CD14-positive monocyte (primary cell): ENCODE measurements around the gene LINGO4. TPM values are rescaled to one million over a fixed set of nuclear protein-coding genes. Genes with fewer than 3 reads are reported as not detected.
A peak's percentile ranks its signal among the peaks of the same experiment; 100 is the strongest.

Source experiments
- DNase-seq, 3 donors: peaks; one replicate each; pipeline ENCODE4 v3.0.0-alpha.2; 2011 to 2022
- H2AFZ ChIP-seq: 2 replicates; pipeline ENCODE4 v1.6.0; 2012; ENCODE audit warnings: mild to moderate bottlenecking, low read depth, low read length, inconsistent platforms; ENCODE audit not compliant: insufficient read depth, poor library complexity, severe bottlenecking
- H3K27ac ChIP-seq, 2 donors: 1 replicate in 1 of 2; 2 replicates in 1 of 2; pipeline ENCODE4 v1.5.1; 2012 to 2013; ENCODE audit warnings: low read length in 2 of 2, control low read depth in 1 of 2, inconsistent platforms in 1 of 2, low read depth in 1 of 2, mild to moderate bottlenecking in 1 of 2
- H3K27me3 ChIP-seq, 2 donors: one replicate each; pipeline versions ENCODE4 v1.6.0 to v1.6.1; 2011 to 2013; ENCODE audit warnings: low read length in 2 of 2; ENCODE audit not compliant: control insufficient read depth in 2 of 2, insufficient read depth in 2 of 2
- H3K36me3 ChIP-seq, 2 donors: replicated peaks in 1 of 2; 1 replicate in 1 of 2; 2 replicates in 1 of 2; pipeline versions ENCODE4 v1.5.1 to v1.6.1; 2012 to 2013; ENCODE audit warnings: low read length in 2 of 2, control low read depth in 1 of 2, inconsistent platforms in 1 of 2, mild to moderate bottlenecking in 1 of 2; ENCODE audit not compliant: insufficient read depth in 2 of 2, control insufficient read depth in 1 of 2
- H3K4me1 ChIP-seq, 2 donors: 1 replicate in 1 of 2; 2 replicates in 1 of 2; pipeline versions ENCODE4 v1.5.1 to v1.6.1; 2012 to 2013; ENCODE audit warnings: low read length in 2 of 2, control low read depth in 1 of 2, inconsistent platforms in 1 of 2, mild to moderate bottlenecking in 1 of 2, moderate library complexity in 1 of 2; ENCODE audit not compliant: insufficient read depth in 2 of 2, control insufficient read depth in 1 of 2
- H3K4me2 ChIP-seq: replicated peaks from 2 replicates; pipeline ENCODE3; 2012; ENCODE audit warnings: low read length, moderate library complexity, mild to moderate bottlenecking; ENCODE audit not compliant: poor library complexity, severe bottlenecking; ENCODE audit errors: extremely low read depth
- H3K4me3 ChIP-seq, 3 experiments: fragments of 200-600 bp in 1 of 3; sonication (generic) in 1 of 3; replicated peaks in 1 of 3; 1 replicate in 2 of 3; 2 replicates in 1 of 3; pipeline ENCODE4 v1.5.1; 2011 to 2013; ENCODE audit warnings: low read length in 3 of 3, mild to moderate bottlenecking in 3 of 3, control low read depth in 2 of 3, low read depth in 2 of 3, inconsistent platforms in 1 of 3, moderate library complexity in 1 of 3
- H3K79me2 ChIP-seq: 2 replicates; pipeline ENCODE4 v1.6.0; 2012; ENCODE audit warnings: mild to moderate bottlenecking, control low read depth, inconsistent platforms, low read length, moderate library complexity; ENCODE audit not compliant: insufficient read depth
- H3K9ac ChIP-seq: 2 replicates; pipeline ENCODE4 v1.6.0; 2017; ENCODE audit warnings: low read length, mild to moderate bottlenecking; ENCODE audit not compliant: insufficient read depth, poor library complexity, severe bottlenecking
- H3K9me3 ChIP-seq, 2 donors: replicated peaks in 1 of 2; 1 replicate in 1 of 2; 2 replicates in 1 of 2; pipeline versions ENCODE4 v1.5.1 to v1.6.1; 2012 to 2013; ENCODE audit warnings: low read length in 2 of 2, control low read depth in 1 of 2; ENCODE audit not compliant: control insufficient read depth in 1 of 2, insufficient read depth in 1 of 2
- H4K20me1 ChIP-seq: 2 replicates; pipeline ENCODE4 v1.6.0; 2012; ENCODE audit warnings: mild to moderate bottlenecking, low read length, control low read depth, moderate library complexity; ENCODE audit not compliant: insufficient read depth
- H3K27ac Mint-ChIP-seq, 7 donors: one replicate each; pipeline ENCODE4 v1.8.0; 2020; ENCODE audit warnings: mild to moderate bottlenecking in 7 of 7, mixed read lengths in 7 of 7, moderate library complexity in 6 of 7, inconsistent platforms in 2 of 7
- H3K27me3 Mint-ChIP-seq, 3 donors: one replicate each; pipeline ENCODE4 v1.8.0; 2021 to 2022; ENCODE audit warnings: low read depth in 3 of 3, mild to moderate bottlenecking in 3 of 3, mixed read lengths in 3 of 3, moderate library complexity in 3 of 3, inconsistent platforms in 1 of 3
- H3K36me3 Mint-ChIP-seq, 2 donors: one replicate each; pipeline ENCODE4 v1.8.0; 2020; ENCODE audit warnings: mixed read lengths in 2 of 2, inconsistent platforms in 1 of 2, mild to moderate bottlenecking in 1 of 2
- H3K4me1 Mint-ChIP-seq: one replicate; pipeline ENCODE4 v1.8.0; 2020; ENCODE audit warnings: mild to moderate bottlenecking, mixed read lengths
- H3K4me3 Mint-ChIP-seq, 2 donors: one replicate each; pipeline ENCODE4 v1.8.0; 2020; ENCODE audit warnings: mild to moderate bottlenecking in 2 of 2, mixed read lengths in 2 of 2, moderate library complexity in 1 of 2
- H3K9me3 Mint-ChIP-seq, 7 donors: one replicate each; pipeline ENCODE4 v1.8.0; 2020 to 2022; ENCODE audit warnings: mixed read lengths in 7 of 7, mild to moderate bottlenecking in 6 of 7, moderate library complexity in 6 of 7, inconsistent platforms in 2 of 7
- WGBS: methylation state at CpG from one replicate; pipeline ENCODE4 v1.1.5; 2013; ENCODE audit warnings: missing lambda C conversion rate; ENCODE audit not compliant: insufficient coverage; 5-methylcytosine and 5-hydroxymethylcytosine counted together
- intact Hi-C, 2 donors: fragments of 100-400 bp; cut with micrococcal nuclease; formaldehyde crosslinking; loops; one replicate each; pipeline versions ENCODE4 v1.15.0 to v1.15.1; 2023
- polyA plus RNA-seq, 3 donors: library from polyadenylated mRNA; depleted of rRNA in 1 of 3; unstranded in 2 of 3; stranded (reverse) in 1 of 3; fragments of 300-500 nt in 2 of 3; fragments of >200 nt in 1 of 3; fragmentation: Illumina TruSeq in 2 of 3; gene quantifications; 1 replicate in 2 of 3; 2 replicates in 1 of 3; pipeline ENCODE4 v1.2.3, GENCODE V29; 2012 to 2021
- TF ChIP-seq, protein P1 (sequence below): fragments of 200-600 bp; IDR thresholded peaks from one replicate; pipeline ENCODE4 v1.8.0; 2022; ENCODE audit warnings: antibody characterized with exemption, mild to moderate bottlenecking

The LINGO4 gene
- polyA plus RNA-seq, 3 donors = not detected

- Histone ChIP-seq H3K27me3 (peaks cover 44 to 57% of the 10 kb centered on the region in 2 donors), H3K4me1 (peaks cover 51 to 74% of the 10 kb centered on the region in 2 donors), H3K79me2 (no peaks in the 10 kb centered on the region), H3K36me3 (no peaks in the 10 kb centered on the region), H3K27ac (no peak overlapping the region), H4K20me1 (no peaks in the 10 kb centered on the region), H3K4me2 (peak overlapping the region; percentile 76), H3K9ac (peak overlapping the region; percentile 36), H2AFZ (peak overlapping the region; percentile 56), H3K9me3 (peaks cover 0 to 22% of the 10 kb centered on the region in 2 donors), H3K4me3 (peak overlapping the region in 1 of 3 experiments; percentile 68)
- intact Hi-C loops = loop anchor here in 1 of 2 donors (5.0 kb wide), 1 partner anchor 301 kb away; no protein-coding TSS in a partner anchor
- Mint-ChIP-seq H3K36me3 (peaks cover 6 to 13% of the 10 kb centered on the region in 2 donors), H3K9me3 (peaks cover 0 to 21% (median 14%) of the 10 kb centered on the region in 7 donors), H3K27me3 (peaks cover 48 to 71% (median 60%) of the 10 kb centered on the region in 3 donors), H3K27ac (peak overlapping the region in 1 of 7 donors; percentile 20), H3K4me1 (peaks cover 64% of the 10 kb centered on the region), H3K4me3 (peak overlapping the region; percentile 66 to 88)
- TF ChIP-seq, protein P1, sequence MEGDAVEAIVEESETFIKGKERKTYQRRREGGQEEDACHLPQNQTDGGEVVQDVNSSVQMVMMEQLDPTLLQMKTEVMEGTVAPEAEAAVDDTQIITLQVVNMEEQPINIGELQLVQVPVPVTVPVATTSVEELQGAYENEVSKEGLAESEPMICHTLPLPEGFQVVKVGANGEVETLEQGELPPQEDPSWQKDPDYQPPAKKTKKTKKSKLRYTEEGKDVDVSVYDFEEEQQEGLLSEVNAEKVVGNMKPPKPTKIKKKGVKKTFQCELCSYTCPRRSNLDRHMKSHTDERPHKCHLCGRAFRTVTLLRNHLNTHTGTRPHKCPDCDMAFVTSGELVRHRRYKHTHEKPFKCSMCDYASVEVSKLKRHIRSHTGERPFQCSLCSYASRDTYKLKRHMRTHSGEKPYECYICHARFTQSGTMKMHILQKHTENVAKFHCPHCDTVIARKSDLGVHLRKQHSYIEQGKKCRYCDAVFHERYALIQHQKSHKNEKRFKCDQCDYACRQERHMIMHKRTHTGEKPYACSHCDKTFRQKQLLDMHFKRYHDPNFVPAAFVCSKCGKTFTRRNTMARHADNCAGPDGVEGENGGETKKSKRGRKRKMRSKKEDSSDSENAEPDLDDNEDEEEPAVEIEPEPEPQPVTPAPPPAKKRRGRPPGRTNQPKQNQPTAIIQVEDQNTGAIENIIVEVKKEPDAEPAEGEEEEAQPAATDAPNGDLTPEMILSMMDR = no peak
- no peak for DNase-seq
- 8% methylated on average over 24 of the region's 26 CpGs for WGBS
Measured at GRCh38 chr1:151837884-151838221, 32.6 kb upstream of the LINGO4 start.

DNA sequence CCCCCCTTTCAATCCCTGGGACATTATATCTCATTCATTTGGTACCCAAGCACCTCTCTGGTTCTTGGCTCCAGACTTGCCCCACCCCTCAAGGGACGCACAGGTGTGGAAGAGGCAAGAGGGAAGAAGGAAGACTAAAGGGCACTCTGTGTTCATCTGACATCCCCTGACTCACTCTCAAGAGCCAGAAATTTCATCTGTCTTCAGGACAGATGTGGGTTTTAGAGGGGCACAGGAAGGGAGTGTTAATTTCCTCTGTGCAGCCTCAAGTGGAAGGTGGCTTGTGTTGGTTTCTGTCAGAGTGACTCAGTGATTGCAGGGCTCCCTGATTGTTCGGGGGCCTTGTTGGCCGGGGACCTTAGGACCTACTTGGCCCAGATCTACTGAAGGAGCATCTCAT lies 32.0 kb upstream of the LINGO4 start:
- H3K9ac ChIP-seq = no peak overlapping the region

More for the DNA sequence above, 32.0 kb upstream of the LINGO4 start:
- Histone ChIP-seq H2AFZ (no peak overlapping the region), H3K79me2 (no peaks in the 10 kb centered on the region), H3K27ac (no peak overlapping the region), H4K20me1 (no peaks in the 10 kb centered on the region), H3K27me3 (peaks cover 44 to 50% of the 10 kb centered on the region in 2 donors), H3K36me3 (no peaks in the 10 kb centered on the region), H3K4me1 (peaks cover 57 to 80% of the 10 kb centered on the region in 2 donors), H3K4me2 (no peak overlapping the region), H3K4me3 (no peak overlapping the region), H3K9me3 (peaks cover 0 to 22% of the 10 kb centered on the region in 2 donors)
- TF ChIP-seq, protein P1 = no peak
- H3K36me3 Mint-ChIP-seq = peaks cover 6 to 13% of the 10 kb centered on the region in 2 donors
- no peak for DNase-seq
- peak overlapping the region in 2 of 7 donors; percentile 20 to 48 for H3K27ac Mint-ChIP-seq
- peaks cover 71% of the 10 kb centered on the region for H3K4me1 Mint-ChIP-seq
- WGBS = 0% methylated on average over 2 of the region's 3 CpGs
- peaks cover 0 to 21% (median 14%) of the 10 kb centered on the region in 7 donors for H3K9me3 Mint-ChIP-seq
- peaks cover 47 to 68% (median 54%) of the 10 kb centered on the region in 3 donors for H3K27me3 Mint-ChIP-seq
- intact Hi-C loops = loop anchor here in 1 of 2 donors (5.0 kb wide), 1 partner anchor 300 kb away; no protein-coding TSS in a partner anchor
- peak overlapping the region; percentile 66 to 88 for H3K4me3 Mint-ChIP-seq
